Activated CD4-positive, alpha-beta T cell treated with anti-CD3 and anti-CD28 coated beads, Interleukin-2, Interleukin-6, amounts not matched to agents 100 ng/mL and 50 ng/mL, durations not matched to agents 16 hours and 8 hours (primary cell): ENCODE data around the gene MAD2L1BP.
"Not testable (repeated sequence)": the region's sequence is repeated elsewhere in the genome, so short reads cannot be mapped to it uniquely, and the experiment has no call there.

Source experiments
- DNase-seq: peaks from one replicate; pipeline ENCODE4 v3.0.0-alpha.2; 2020

The MAD2L1BP gene

GRCh38 chr6:43627008-43627825, 8.4 kb upstream of the MAD2L1BP start:
- peak; percentile 42 for DNase-seq

GRCh38 chr6:43628393-43629103, 7.1 kb upstream of the MAD2L1BP start:
- peak; percentile 72 for DNase-seq

- DNase-seq = peak; percentile 99
Observed at GRCh38 chr6:43629104-43629504, 6.5 kb upstream of the MAD2L1BP start, which contains the start of gene GTPBP2. Gene GTPBP2 (minus strand): TSS chr6:43629264. CDS start chr6:43629162, 102 bp downstream.

- peak; percentile 95 for DNase-seq
Observed at GRCh38 chr6:43629505-43630300, 5.9 kb upstream of the MAD2L1BP start.

- no peak for DNase-seq
Observed at GRCh38 chr6:43630980-43631619, 4.5 kb upstream of the MAD2L1BP start.

- not testable (repeated sequence) for DNase-seq
Observed at GRCh38 chr6:43633002-43633401, 2.6 kb upstream of the MAD2L1BP start.

- DNase-seq = no peak
Observed at GRCh38 chr6:43634702-43635303, 837 bp upstream of the MAD2L1BP start.

- DNase-seq = peak; percentile 26
Observed at GRCh38 chr6:43636308-43636659, 644 bp downstream of the MAD2L1BP start.

GRCh38 chr6:43639984-43640800, 4.6 kb downstream of the MAD2L1BP start:
- no peak for DNase-seq

GRCh38 chr6:43644940-43645612, 9.4 kb downstream of the MAD2L1BP start, which contains the start of gene RSPH9:
Gene RSPH9 (plus strand): TSS chr6:43645036. CDS start chr6:43645099, 63 bp downstream.
- DNase-seq = peak; percentile 57

GRCh38 chr6:43645613-43645964, 9.9 kb downstream of the MAD2L1BP start:
- no peak for DNase-seq

GRCh38 chr6:43647613-43648012, 12.0 kb downstream of the MAD2L1BP start:
- no peak for DNase-seq

GRCh38 chr6:43648248-43648647, 12.6 kb downstream of the MAD2L1BP start:
- DNase-seq = no peak

- not testable (repeated sequence) for DNase-seq
Observed at GRCh38 chr6:43652822-43653221, 17.2 kb downstream of the MAD2L1BP start.

- DNase-seq = no peak
Observed at GRCh38 chr6:43657221-43657802, 21.7 kb downstream of the MAD2L1BP start.

GRCh38 chr6:43658161-43658560, 22.5 kb downstream of the MAD2L1BP start:
- no peak for DNase-seq

GRCh38 chr6:43662948-43663347, 27.3 kb downstream of the MAD2L1BP start:
- peak; percentile 28 for DNase-seq

GRCh38 chr6:43665376-43665775, 29.7 kb downstream of the MAD2L1BP start:
- no peak for DNase-seq

GRCh38 chr6:43666196-43666920, 30.7 kb downstream of the MAD2L1BP start:
- no peak for DNase-seq
